Panc1 (cell line): Measurements from ENCODE around the gene SIGLECL1. TPM values are rescaled to one million over a fixed set of nuclear protein-coding genes. Genes with fewer than 3 reads are reported as not detected.

Source experiments
- ATAC-seq: fragments of 200-7000 bp; cut with Tn5 transposase; 2 replicates; pipeline ENCODE4 v1.9.1; 2020; ENCODE audit warnings: mild to moderate bottlenecking, moderate library complexity
- BruUV-seq: library from RNA; stranded (reverse); fragments of 400-500 nt; replicated peaks from 2 replicates; lab custom pipeline; 2021; lab: Mats Ljungman, UMichigan
- CTCF ChIA-PET: fragments of 300-600 bp; sonication (Branson Sonifier 250); formaldehyde crosslinking; loops from one replicate; lab custom pipeline; 2022; ENCODE audit warnings: antibody characterized with exemption; lab: Charles Lee
- POLR2A ChIA-PET: fragments of 300-600 bp; sonication (Branson Sonifier 250); formaldehyde crosslinking; loops from one replicate; lab custom pipeline; 2022; ENCODE audit warnings: antibody characterized with exemption; lab: Charles Lee
- DNase-seq: peaks from one replicate; pipeline ENCODE4 v3.0.0-alpha.2; 2010; ENCODE audit warnings: low read depth, low spot score
- H3K27ac ChIP-seq: 2 replicates; pipeline ENCODE4 v1.5.1; 2011; ENCODE audit warnings: mild to moderate bottlenecking, low read length, inconsistent platforms
- H3K27me3 ChIP-seq: fragments of 200-500 bp; sonication (Bioruptor generic); 2 replicates; pipeline ENCODE4 v1.6.0; 2014; ENCODE audit warnings: low read length, inconsistent platforms; ENCODE audit not compliant: control insufficient read depth, insufficient read depth
- H3K36me3 ChIP-seq: fragments of 200-500 bp; sonication (Bioruptor generic); 2 replicates; pipeline ENCODE4 v1.5.1; 2014; ENCODE audit warnings: inconsistent platforms, mild to moderate bottlenecking, low read length, moderate library complexity; ENCODE audit not compliant: control insufficient read depth, insufficient read depth
- H3K4me1 ChIP-seq: 2 replicates; pipeline ENCODE4 v1.5.1; 2011; ENCODE audit warnings: inconsistent platforms, mild to moderate bottlenecking, low read length, moderate library complexity; ENCODE audit not compliant: control insufficient read depth, insufficient read depth
- H3K4me3 ChIP-seq, 2 experiments: 2 replicates each; pipeline ENCODE4 v1.5.1; 2011 to 2012; ENCODE audit warnings: low read depth in 2 of 2, low read length in 2 of 2, mild to moderate bottlenecking in 2 of 2, inconsistent platforms in 1 of 2, moderate library complexity in 1 of 2
- H3K9me3 ChIP-seq: fragments of 200-500 bp; sonication (Bioruptor generic); 2 replicates; pipeline ENCODE4 v1.5.1; 2014; ENCODE audit warnings: low read depth, mild to moderate bottlenecking, inconsistent platforms, low read length, moderate library complexity; ENCODE audit not compliant: control insufficient read depth, insufficient read depth
- POLR2AphosphoS5 ChIP-seq: IDR thresholded peaks from 2 replicates; pipeline ENCODE4 v1.6.1; 2012; ENCODE audit warnings: mild to moderate bottlenecking, low read depth, low read length, moderate library complexity
- SIN3A ChIP-seq: IDR thresholded peaks from 2 replicates; pipeline ENCODE4 v1.6.1; 2012; ENCODE audit warnings: low read depth, mild to moderate bottlenecking, low read length, moderate library complexity, borderline replicate concordance; ENCODE audit not compliant: insufficient read depth
- TCF7L2 ChIP-seq: IDR thresholded peaks from 2 replicates; pipeline ENCODE4 v1.6.1; 2011; ENCODE audit warnings: mild to moderate bottlenecking, low read depth, low read length, inconsistent platforms
- in situ Hi-C: cut with HindIII; loops from 2 replicates; pipeline ENCODE4 v1.10.0; 2016; ENCODE audit warnings: low sequenced_read_pairs, low pct_unique_long_range_greater_than_20kb
- intact Hi-C: fragments of 100-400 bp; cut with micrococcal nuclease; formaldehyde crosslinking; loops from one replicate; pipeline ENCODE4 v1.10.0; 2022; ENCODE audit not compliant: unreplicated experiment
- total RNA-seq: library from RNA; stranded (reverse); gene quantifications from one replicate; pipeline ENCODE4 v1.2.1, GENCODE V29; 2021; ENCODE audit not compliant: unreplicated experiment
- TF ChIP-seq, protein P1 (sequence below), 2 experiments: IDR thresholded peaks; 2 replicates each; pipeline ENCODE4 v1.6.1; 2011 to 2012; ENCODE audit warnings: low read depth in 2 of 2, control low read depth in 1 of 2, low read length in 1 of 2, mild to moderate bottlenecking in 1 of 2, moderate library complexity in 1 of 2; ENCODE audit not compliant: insufficient read depth in 1 of 2
- TF ChIP-seq, protein P2 (sequence below): fragments of 450-650 bp; IDR thresholded peaks from 2 replicates; pipeline ENCODE4 v1.5.1; 2017; ENCODE audit warnings: mild to moderate bottlenecking

Gene SIGLECL1
- total RNA-seq, 1 experiment from 2014 or later: not detected

DNA sequence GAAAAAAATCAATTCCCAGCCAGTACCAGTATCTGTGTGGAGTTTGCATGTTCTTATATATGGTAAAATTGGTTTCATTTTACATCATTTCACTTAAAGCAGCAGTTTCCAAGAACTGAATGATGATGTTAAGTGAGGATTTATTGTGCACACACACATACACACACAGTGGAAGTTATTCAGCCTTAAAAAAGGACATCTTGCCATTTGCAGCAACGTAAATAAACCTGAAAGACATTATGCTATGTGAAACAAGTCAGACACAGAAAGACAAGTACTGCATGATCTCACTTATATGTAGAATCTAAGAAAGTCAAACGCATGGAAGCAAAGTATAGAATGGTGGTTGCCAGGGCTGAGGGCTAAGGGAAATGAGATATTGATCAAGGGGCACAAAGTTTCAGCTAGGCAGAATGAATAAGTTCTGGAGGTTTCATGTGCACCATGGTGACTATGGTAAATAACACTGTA is 5.3 kb downstream of the SIGLECL1 start:
- ChIA-PET POLR2A (no interaction called here), CTCF (no interaction called here)
- Histone ChIP-seq H3K36me3 (no peaks in the 10 kb centered on the region), H3K27me3 (no peaks in the 10 kb centered on the region), H3K9me3 (no peaks in the 10 kb centered on the region), H3K27ac (no peak overlapping the region), H3K4me3 (no peak overlapping the region), H3K4me1 (no peaks in the 10 kb centered on the region)
- DNase-seq (no peak), ATAC-seq (no peak)
- in situ Hi-C loops (no loop called here), intact Hi-C loops (loop anchor here (5.0 kb wide), 1 partner anchor 99 kb away; no protein-coding TSS in a partner anchor)
- BruUV-seq: no TSS peak
- TF ChIP-seq TCF7L2 (no peak), POLR2AphosphoS5 (no peak), SIN3A (no peak)
- TF ChIP-seq, protein P1, sequence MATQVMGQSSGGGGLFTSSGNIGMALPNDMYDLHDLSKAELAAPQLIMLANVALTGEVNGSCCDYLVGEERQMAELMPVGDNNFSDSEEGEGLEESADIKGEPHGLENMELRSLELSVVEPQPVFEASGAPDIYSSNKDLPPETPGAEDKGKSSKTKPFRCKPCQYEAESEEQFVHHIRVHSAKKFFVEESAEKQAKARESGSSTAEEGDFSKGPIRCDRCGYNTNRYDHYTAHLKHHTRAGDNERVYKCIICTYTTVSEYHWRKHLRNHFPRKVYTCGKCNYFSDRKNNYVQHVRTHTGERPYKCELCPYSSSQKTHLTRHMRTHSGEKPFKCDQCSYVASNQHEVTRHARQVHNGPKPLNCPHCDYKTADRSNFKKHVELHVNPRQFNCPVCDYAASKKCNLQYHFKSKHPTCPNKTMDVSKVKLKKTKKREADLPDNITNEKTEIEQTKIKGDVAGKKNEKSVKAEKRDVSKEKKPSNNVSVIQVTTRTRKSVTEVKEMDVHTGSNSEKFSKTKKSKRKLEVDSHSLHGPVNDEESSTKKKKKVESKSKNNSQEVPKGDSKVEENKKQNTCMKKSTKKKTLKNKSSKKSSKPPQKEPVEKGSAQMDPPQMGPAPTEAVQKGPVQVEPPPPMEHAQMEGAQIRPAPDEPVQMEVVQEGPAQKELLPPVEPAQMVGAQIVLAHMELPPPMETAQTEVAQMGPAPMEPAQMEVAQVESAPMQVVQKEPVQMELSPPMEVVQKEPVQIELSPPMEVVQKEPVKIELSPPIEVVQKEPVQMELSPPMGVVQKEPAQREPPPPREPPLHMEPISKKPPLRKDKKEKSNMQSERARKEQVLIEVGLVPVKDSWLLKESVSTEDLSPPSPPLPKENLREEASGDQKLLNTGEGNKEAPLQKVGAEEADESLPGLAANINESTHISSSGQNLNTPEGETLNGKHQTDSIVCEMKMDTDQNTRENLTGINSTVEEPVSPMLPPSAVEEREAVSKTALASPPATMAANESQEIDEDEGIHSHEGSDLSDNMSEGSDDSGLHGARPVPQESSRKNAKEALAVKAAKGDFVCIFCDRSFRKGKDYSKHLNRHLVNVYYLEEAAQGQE (IDR thresholded peaks at IDR 0.05; ENCODE audit: insufficient read depth in 1 of 2, low read depth in 2 of 2, low read length in 1 of 2): no peak
- TF ChIP-seq, protein P2, sequence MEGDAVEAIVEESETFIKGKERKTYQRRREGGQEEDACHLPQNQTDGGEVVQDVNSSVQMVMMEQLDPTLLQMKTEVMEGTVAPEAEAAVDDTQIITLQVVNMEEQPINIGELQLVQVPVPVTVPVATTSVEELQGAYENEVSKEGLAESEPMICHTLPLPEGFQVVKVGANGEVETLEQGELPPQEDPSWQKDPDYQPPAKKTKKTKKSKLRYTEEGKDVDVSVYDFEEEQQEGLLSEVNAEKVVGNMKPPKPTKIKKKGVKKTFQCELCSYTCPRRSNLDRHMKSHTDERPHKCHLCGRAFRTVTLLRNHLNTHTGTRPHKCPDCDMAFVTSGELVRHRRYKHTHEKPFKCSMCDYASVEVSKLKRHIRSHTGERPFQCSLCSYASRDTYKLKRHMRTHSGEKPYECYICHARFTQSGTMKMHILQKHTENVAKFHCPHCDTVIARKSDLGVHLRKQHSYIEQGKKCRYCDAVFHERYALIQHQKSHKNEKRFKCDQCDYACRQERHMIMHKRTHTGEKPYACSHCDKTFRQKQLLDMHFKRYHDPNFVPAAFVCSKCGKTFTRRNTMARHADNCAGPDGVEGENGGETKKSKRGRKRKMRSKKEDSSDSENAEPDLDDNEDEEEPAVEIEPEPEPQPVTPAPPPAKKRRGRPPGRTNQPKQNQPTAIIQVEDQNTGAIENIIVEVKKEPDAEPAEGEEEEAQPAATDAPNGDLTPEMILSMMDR: no peak

DNA sequence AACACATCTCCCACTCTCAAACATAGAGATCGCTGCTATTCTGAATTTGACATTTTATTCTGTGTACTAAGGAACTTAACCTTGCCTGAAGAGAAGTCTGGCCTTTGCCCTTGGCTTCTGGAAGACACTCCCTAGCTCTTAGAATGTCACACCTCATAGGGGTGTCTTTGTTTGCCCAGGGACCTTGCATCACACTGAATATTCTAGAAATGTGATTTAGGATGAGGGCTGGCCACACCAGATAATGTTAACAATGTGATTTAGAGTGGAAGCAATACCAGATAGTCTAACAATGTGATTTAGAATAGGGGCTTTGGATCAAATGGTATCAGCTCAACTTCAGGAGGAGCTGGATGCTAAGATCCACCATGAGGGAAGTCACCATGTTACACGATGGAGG is 6.6 kb downstream of the SIGLECL1 start:
- H3K27ac ChIP-seq: no peak overlapping the region
- peaks cover 5% of the 10 kb centered on the region for H3K27me3 ChIP-seq
- no peaks in the 10 kb centered on the region for H3K9me3 ChIP-seq
- no peak for DNase-seq
- CTCF ChIA-PET: no interaction called here
- intact Hi-C loops: loop anchor here (5.0 kb wide), 1 partner anchor 100 kb away; no protein-coding TSS in a partner anchor
- in situ Hi-C loops: no loop called here
- no peaks in the 10 kb centered on the region for H3K36me3 ChIP-seq
- POLR2A ChIA-PET: no interaction called here
- TF ChIP-seq TCF7L2: no peak
- TF ChIP-seq, protein P2: no peak
- no peak for TF ChIP-seq POLR2AphosphoS5
- TF ChIP-seq, protein P1 (IDR thresholded peaks at IDR 0.05; ENCODE audit: insufficient read depth in 1 of 2, low read depth in 2 of 2, low read length in 1 of 2): no peak
- no peak for TF ChIP-seq SIN3A
- no peak overlapping the region for H3K4me3 ChIP-seq
- BruUV-seq: no TSS peak
- ATAC-seq: no peak
- H3K4me1 ChIP-seq: no peaks in the 10 kb centered on the region
